NCI-H1694 treated with DMSO at 0.1 percent for 48 hours (cell line): ENCODE data around the gene RBM47.

ENCODE experiments used
- DNase-seq: peaks from one replicate; lab custom pipeline; 2025; lab: John Stamatoyannopoulos, UW

The RBM47 gene

GRCh38 chr4:40586729-40587128, 42.9 kb downstream of the RBM47 start:
- DNase-seq: no peak

- no peak for DNase-seq
Observed at GRCh38 chr4:40586034-40586433, 43.6 kb downstream of the RBM47 start.

- no peak for DNase-seq
Observed at GRCh38 chr4:40585201-40585799, 44.4 kb downstream of the RBM47 start.

GRCh38 chr4:40584517-40585141, 45.0 kb downstream of the RBM47 start:
- DNase-seq: no peak

GRCh38 chr4:40583850-40584439, 45.7 kb downstream of the RBM47 start:
- DNase-seq: no peak

- DNase-seq: no peak
Observed at GRCh38 chr4:40582413-40582812, 47.3 kb downstream of the RBM47 start.

- DNase-seq: no peak
Observed at GRCh38 chr4:40581254-40582140, 48.2 kb downstream of the RBM47 start.

- DNase-seq: no peak
Observed at GRCh38 chr4:40579983-40580382, 49.7 kb downstream of the RBM47 start.

GRCh38 chr4:40577588-40578253, 51.9 kb downstream of the RBM47 start:
- no peak for DNase-seq

- DNase-seq: no peak
Observed at GRCh38 chr4:40576651-40577480, 52.8 kb downstream of the RBM47 start.

- DNase-seq: no peak
Observed at GRCh38 chr4:40575846-40576245, 53.8 kb downstream of the RBM47 start.

GRCh38 chr4:40573593-40574311, 55.9 kb downstream of the RBM47 start:
- DNase-seq: no peak

GRCh38 chr4:40572692-40573310, 56.9 kb downstream of the RBM47 start:
- no peak for DNase-seq

- no peak for DNase-seq
Observed at GRCh38 chr4:40571208-40571607, 58.5 kb downstream of the RBM47 start.

GRCh38 chr4:40570348-40571077, 59.2 kb downstream of the RBM47 start:
- no peak for DNase-seq

GRCh38 chr4:40564815-40565483, 64.7 kb downstream of the RBM47 start:
- no peak for DNase-seq

GRCh38 chr4:40564004-40564403, 65.7 kb downstream of the RBM47 start:
- DNase-seq: no peak

GRCh38 chr4:40563401-40563800, 66.3 kb downstream of the RBM47 start:
- DNase-seq: no peak

- no peak for DNase-seq
Observed at GRCh38 chr4:40562681-40563080, 67.0 kb downstream of the RBM47 start.
